ENCODE measurements around the gene WDPCP.
A peak's percentile ranks its signal among the peaks of the same experiment; 100 is the strongest.
"Not testable (repeated sequence)": the region's sequence is repeated elsewhere in the genome, so short reads cannot be mapped to it uniquely, and the experiment has no call there.

WDPCP gene

GRCh38 chr2:63270717-63271116, 317.6 kb downstream of the WDPCP start:
- FAIRE-seq, result no peak
- DNase-seq (ENCODE audit: low spot score), result no peak

- DNase-seq (ENCODE audit: low spot score) (no peak), FAIRE-seq (no peak)
Measured at GRCh38 chr2:63268946-63269345, 319.3 kb downstream of the WDPCP start.

GRCh38 chr2:63261137-63261621, 327.1 kb downstream of the WDPCP start:
- no peak for DNase-seq (ENCODE audit: low spot score)
- FAIRE-seq, result no peak

- DNase-seq (ENCODE audit: low spot score) (no peak), FAIRE-seq (no peak)
Measured at GRCh38 chr2:63257473-63257872, 330.8 kb downstream of the WDPCP start.

DNA sequence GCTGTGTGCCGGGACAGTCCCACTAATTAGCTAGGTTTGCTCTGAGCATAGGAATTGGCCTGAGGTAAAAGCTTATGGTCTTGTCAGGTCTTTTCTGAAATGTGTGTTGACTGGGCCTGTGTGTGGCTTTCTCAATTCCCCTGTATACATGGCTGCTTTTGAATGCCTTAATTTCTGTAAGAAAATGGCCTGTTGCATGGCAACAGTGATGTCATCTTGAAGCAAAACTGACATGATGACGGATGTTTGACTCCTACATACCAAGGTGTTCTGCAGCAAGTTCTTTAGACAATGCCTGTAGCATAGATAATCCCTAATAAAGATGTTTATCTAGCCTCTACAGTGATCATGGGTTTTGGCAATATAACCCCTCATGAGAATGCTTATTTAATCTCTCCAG, 339.1 kb downstream of the WDPCP start:
- no peak for FAIRE-seq
- DNase-seq (ENCODE audit: low spot score), result no peak

DNA sequence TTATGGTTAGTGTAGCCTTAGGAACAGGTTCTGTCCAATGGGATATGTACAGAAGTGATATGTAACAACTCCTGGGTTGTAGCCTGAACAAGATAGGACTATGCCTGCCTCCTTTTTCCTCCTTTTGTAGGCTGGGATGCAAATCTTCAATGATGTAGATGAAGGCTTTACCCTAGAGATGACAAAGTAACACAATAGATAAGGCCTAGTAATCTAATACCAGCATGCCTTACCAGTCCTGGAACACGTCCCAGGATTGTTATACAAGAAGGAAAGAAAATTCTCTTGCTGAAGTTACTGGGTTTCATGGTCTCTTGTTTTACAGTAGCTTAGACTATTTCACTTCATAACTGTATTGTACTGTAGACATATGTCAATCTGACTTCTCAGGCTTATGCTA, 345.5 kb downstream of the WDPCP start:
- DNase-seq (ENCODE audit: low spot score), result no peak
- no peak for FAIRE-seq

- DNase-seq (ENCODE audit: low spot score), result no peak
- FAIRE-seq, result no peak
Measured at GRCh38 chr2:63225964-63226686, 362.2 kb downstream of the WDPCP start.

- DNase-seq (ENCODE audit: low spot score) (no peak), FAIRE-seq (no peak)
Measured at GRCh38 chr2:63218800-63219526, 369.3 kb downstream of the WDPCP start.

- FAIRE-seq, result no peak
Measured at GRCh38 chr2:63195310-63195709, 393.0 kb downstream of the WDPCP start.

DNA sequence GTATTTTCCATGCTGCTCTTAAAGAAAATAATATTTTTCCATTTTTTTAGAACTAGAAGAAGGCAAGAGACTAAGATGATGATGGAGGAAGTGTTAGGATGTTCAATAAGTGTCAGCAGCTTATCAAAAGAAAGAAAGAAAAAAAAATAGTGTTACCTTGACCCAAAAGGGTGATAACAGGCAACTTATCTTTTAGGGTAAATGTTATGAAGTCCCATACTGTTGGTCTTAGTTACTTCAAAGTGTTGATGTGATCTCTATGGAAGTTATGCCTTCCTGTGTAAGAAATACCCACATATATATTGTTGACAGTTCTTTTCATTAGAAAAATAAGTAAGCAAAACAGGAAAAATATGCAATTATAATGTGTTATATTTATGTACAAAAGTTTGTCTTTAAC, 394.1 kb downstream of the WDPCP start:
- DNase-seq (ENCODE audit: low spot score), result no peak
- no peak for FAIRE-seq

More at GRCh38 chr2:63195310-63195709, 393.0 kb downstream of the WDPCP start:
- DNase-seq (ENCODE audit: low spot score), result no peak

GRCh38 chr2:63192889-63193774, 395.1 kb downstream of the WDPCP start:
- DNase-seq (ENCODE audit: low spot score) (no peak), FAIRE-seq (no peak)

- DNase-seq (ENCODE audit: low spot score), result no peak
- no peak for FAIRE-seq
Measured at GRCh38 chr2:63192169-63192888, 395.9 kb downstream of the WDPCP start.

DNA sequence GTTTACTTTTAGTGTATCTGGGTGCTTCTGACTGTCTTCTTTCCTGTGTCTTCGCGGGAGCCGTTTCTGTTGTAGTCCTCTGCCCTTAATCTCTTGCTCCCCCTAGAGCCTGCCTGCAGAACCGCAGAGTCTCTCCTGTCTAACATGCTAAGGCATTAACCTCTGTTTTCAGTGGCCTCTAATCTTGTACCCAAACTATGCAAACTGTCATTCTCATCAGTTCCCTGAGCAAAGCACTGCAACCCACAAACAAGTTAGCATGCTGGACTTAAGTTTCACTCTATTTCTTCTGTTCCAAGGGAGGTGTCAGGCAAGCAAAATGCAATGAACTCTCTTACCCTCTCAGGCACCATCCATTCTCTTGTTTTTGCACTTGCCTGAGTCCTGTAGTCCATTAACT, 399.3 kb downstream of the WDPCP start:
- DNase-seq (ENCODE audit: low spot score) (peak; percentile 33), FAIRE-seq (no peak)

GRCh38 chr2:63186331-63186730, 401.9 kb downstream of the WDPCP start:
- FAIRE-seq (no peak), DNase-seq (ENCODE audit: low spot score) (no peak)

GRCh38 chr2:63163161-63163820, 425.0 kb downstream of the WDPCP start:
- no peak for FAIRE-seq
- no peak for DNase-seq (ENCODE audit: low spot score)

- FAIRE-seq (no peak), DNase-seq (ENCODE audit: low spot score) (no peak)
Measured at GRCh38 chr2:63159262-63159661, 429.0 kb downstream of the WDPCP start.

GRCh38 chr2:63136683-63137082, 451.6 kb downstream of the WDPCP start:
- not testable (repeated sequence) for FAIRE-seq; DNase-seq (ENCODE audit: low spot score)

- DNase-seq (ENCODE audit: low spot score), result no peak
- no peak for FAIRE-seq
Measured at GRCh38 chr2:63132020-63132419, 456.3 kb downstream of the WDPCP start.

DNA sequence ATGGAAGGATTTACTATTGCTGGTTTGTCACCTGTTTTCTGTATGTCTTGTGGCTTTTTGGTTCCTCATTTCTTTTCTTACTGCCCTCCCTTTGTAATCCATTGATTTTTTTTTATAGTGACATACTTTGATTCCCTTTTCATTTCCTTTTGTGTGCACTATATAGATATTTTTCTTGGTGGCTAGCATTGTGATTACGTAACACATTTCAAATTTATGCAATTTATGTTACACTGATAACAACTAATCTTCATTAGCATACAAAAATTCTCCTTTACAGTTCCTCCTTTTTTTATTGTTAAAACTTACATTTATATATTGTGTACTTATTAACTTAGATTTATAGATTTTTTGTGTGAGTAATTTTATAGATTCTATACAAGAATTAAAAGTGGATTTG, 457.1 kb downstream of the WDPCP start:
- DNase-seq (ENCODE audit: low spot score) (no peak), FAIRE-seq (no peak)

DNA sequence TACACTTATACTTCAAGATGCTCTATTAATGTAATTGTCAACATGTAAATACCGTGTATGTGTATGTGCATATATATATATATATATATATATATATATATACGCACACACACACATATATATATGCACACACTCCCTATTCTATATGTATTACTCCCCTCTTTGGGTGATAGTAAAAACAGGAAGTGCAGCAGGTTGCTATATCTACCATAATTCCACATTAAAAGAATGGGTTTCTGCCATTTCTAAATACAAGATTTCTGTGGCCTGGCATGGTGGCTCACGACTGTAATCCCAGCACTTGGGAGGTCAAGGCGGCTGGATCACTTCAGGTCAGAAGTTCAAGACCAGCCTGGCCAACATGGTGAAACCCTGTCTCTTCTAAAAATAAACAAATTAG, 460.7 kb downstream of the WDPCP start:
- DNase-seq (ENCODE audit: low spot score) (no peak), FAIRE-seq (no peak)

DNA sequence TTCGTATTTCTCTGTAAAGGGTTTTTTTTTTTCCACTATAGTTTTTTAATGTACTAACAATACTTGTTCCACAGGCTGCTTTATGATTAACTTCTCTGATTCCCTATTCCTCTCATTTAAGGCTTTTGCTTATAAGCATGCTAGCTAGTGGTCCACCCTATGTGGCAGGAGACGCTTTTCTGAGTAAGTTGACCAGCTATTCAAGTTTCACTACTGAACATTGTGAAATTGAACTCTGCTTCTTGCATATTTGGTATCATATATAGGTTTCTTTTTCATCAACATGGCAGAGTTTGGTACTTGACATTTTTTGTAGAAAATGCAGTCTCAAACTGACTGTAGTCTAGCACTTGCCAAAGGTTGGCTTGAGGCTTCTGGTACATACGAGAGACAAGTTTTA, 463.4 kb downstream of the WDPCP start:
- no peak for FAIRE-seq
- no peak for DNase-seq (ENCODE audit: low spot score)
